ENCODE results near the gene FAF1.
A peak's percentile ranks its signal among the peaks of the same experiment; 100 is the strongest.

The FAF1 gene

GRCh38 chr1:50878434-50878833, 81.6 kb downstream of the FAF1 start:
- TF ChIP-seq CEBPB (IDR thresholded peaks at IDR 0.05) (no peak), USF1 (IDR thresholded peaks at IDR 0.05) (no peak), TEAD4 (IDR thresholded peaks at IDR 0.05) (no peak), RAD21 (IDR thresholded peaks at IDR 0.05; ENCODE audit: low read depth) (no peak), EP300 (IDR thresholded peaks at IDR 0.05; ENCODE audit: borderline replicate concordance) (no peak), MAX (IDR thresholded peaks at IDR 0.05) (no peak), TCF12 (IDR thresholded peaks at IDR 0.05; ENCODE audit: low read depth) (no peak), EGR1 (IDR thresholded peaks at IDR 0.05) (no peak), CREB1 (IDR thresholded peaks at IDR 0.05; ENCODE audit: low read depth) (no peak), ZBTB7A (IDR thresholded peaks at IDR 0.05; ENCODE audit: low read depth) (no peak), FOXM1 (IDR thresholded peaks at IDR 0.05; ENCODE audit: borderline replicate concordance, low read depth) (no peak), REST (IDR thresholded peaks at IDR 0.05; ENCODE audit: low read depth) (no peak), TAF1 (IDR thresholded peaks at IDR 0.05; ENCODE audit: low read depth) (no peak), YY1 (IDR thresholded peaks at IDR 0.05; ENCODE audit: low read depth) (no peak), NFIC (IDR thresholded peaks at IDR 0.05) (no peak)

- TF ChIP-seq RAD21 (IDR thresholded peaks at IDR 0.05; ENCODE audit: low read depth) (no peak), FOXM1 (IDR thresholded peaks at IDR 0.05; ENCODE audit: borderline replicate concordance, low read depth) (no peak), REST (IDR thresholded peaks at IDR 0.05; ENCODE audit: low read depth) (no peak), TCF12 (IDR thresholded peaks at IDR 0.05; ENCODE audit: low read depth) (no peak)
These were observed 82.4 kb downstream of the FAF1 start for GRCh38 chr1:50877641-50878040.

- TF ChIP-seq CEBPB (IDR thresholded peaks at IDR 0.05) (no peak), RAD21 (IDR thresholded peaks at IDR 0.05; ENCODE audit: low read depth) (peak; percentile 45)
These were observed 86.4 kb downstream of the FAF1 start for GRCh38 chr1:50873458-50874187.

- TF ChIP-seq EP300 (IDR thresholded peaks at IDR 0.05; ENCODE audit: borderline replicate concordance), result no peak
- no peak for TF ChIP-seq TAF1 (IDR thresholded peaks at IDR 0.05; ENCODE audit: low read depth)
- TF ChIP-seq NFIC (IDR thresholded peaks at IDR 0.05), result no peak
- no peak for TF ChIP-seq MAX (IDR thresholded peaks at IDR 0.05)
These were observed 98.3 kb downstream of the FAF1 start for GRCh38 chr1:50861772-50862171.

- TF ChIP-seq ZBTB7A (IDR thresholded peaks at IDR 0.05; ENCODE audit: low read depth) (no peak), CEBPB (IDR thresholded peaks at IDR 0.05) (no peak), TAF1 (IDR thresholded peaks at IDR 0.05; ENCODE audit: low read depth) (no peak), MAX (IDR thresholded peaks at IDR 0.05) (no peak), EGR1 (IDR thresholded peaks at IDR 0.05) (no peak), NFIC (IDR thresholded peaks at IDR 0.05) (no peak), EP300 (IDR thresholded peaks at IDR 0.05; ENCODE audit: borderline replicate concordance) (no peak), TCF12 (IDR thresholded peaks at IDR 0.05; ENCODE audit: low read depth) (no peak), RAD21 (IDR thresholded peaks at IDR 0.05; ENCODE audit: low read depth) (no peak), TEAD4 (IDR thresholded peaks at IDR 0.05) (no peak), CREB1 (IDR thresholded peaks at IDR 0.05; ENCODE audit: low read depth) (no peak), YY1 (IDR thresholded peaks at IDR 0.05; ENCODE audit: low read depth) (no peak), REST (IDR thresholded peaks at IDR 0.05; ENCODE audit: low read depth) (no peak), USF1 (IDR thresholded peaks at IDR 0.05) (no peak), FOXM1 (IDR thresholded peaks at IDR 0.05; ENCODE audit: borderline replicate concordance, low read depth) (no peak)
These were observed 99.4 kb downstream of the FAF1 start for GRCh38 chr1:50860702-50861101.
